ENCODE results near the gene TGM4. TPM values are rescaled to one million over a fixed set of nuclear protein-coding genes. Genes with fewer than 3 reads are reported as not detected.

Gene TGM4
- total RNA-seq, 1 experiment from 2014 or later: 0.61 TPM

DNA sequence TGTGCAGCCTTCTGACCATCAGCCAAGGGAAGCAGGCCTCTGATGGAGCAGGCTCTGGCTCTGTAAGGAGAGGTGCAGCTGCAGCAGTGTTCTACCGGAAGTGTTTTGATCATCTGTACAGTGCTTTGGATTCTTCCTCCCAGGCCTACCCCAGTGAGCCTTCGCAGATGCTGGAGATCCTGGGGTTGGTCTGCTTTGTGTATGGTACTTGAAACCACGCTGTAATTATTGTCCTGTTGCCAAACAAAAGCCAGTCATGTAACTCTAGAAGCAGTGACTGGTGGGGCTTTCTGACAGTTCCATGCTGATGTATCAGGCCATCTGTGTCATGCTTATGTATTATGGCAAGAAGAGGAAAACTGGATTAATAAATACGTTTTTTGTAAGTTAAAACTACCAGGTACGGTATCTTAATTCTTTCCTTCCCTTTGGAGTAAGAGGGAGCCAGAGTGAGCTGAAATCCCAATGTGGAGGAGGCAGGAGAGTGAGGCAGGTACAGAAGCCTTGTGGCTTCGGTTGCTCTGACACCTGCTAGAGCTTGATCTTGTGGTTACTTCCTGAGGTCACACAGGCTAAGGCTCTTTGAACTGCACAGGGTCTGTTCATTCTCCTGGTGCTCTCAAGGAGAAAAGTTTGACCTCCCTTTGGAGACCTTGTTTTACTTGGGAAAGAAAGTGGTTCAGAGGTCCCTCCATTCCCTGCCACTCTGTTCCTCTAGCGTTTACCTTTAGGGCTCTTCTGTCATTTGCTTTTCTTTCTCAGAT is 9.0 kb upstream of the TGM4 start:
- ChIA-PET POLR2A (ENCODE audit: unreplicated experiment) (no interaction called here), CTCF (no interaction called here)
- intact Hi-C loops (cut with micrococcal nuclease; ENCODE audit: unreplicated experiment): no loop called here
- Histone ChIP-seq H3K4me3 (no peak overlapping the region), H2AFZ (no peak overlapping the region), H3K9me3 (ENCODE audit: insufficient read depth, low read depth) (no peaks in the 10 kb centered on the region), H3K27me3 (ENCODE audit: insufficient read depth, low read depth) (no peaks in the 10 kb centered on the region), H4K20me1 (ENCODE audit: insufficient read depth) (no peaks in the 10 kb centered on the region), H3F3A (ENCODE audit: insufficient read depth, low read depth) (peaks cover 7% of the 10 kb centered on the region; the same call in 1 of the 2 replicates), H3K36me3 (ENCODE audit: low read depth) (no peaks in the 10 kb centered on the region), H3K79me2 (ENCODE audit: low read depth) (0 out of 2 replicates have a peak, but pooled peaks cover 6% of the 10 kb centered on the region), H3K27ac (no peak overlapping the region), H3K4me1 (replicated peaks; ENCODE audit: insufficient read depth) (peaks cover 7% of the 10 kb centered on the region), H3K9me2 (ENCODE audit: insufficient read depth) (no peaks in the 10 kb centered on the region), H3K4me2 (no peak overlapping the region)
- DNase-seq: no peak
- no TSS peak for BruUV-seq (replicated peaks)
- TF ChIP-seq, protein P1, sequence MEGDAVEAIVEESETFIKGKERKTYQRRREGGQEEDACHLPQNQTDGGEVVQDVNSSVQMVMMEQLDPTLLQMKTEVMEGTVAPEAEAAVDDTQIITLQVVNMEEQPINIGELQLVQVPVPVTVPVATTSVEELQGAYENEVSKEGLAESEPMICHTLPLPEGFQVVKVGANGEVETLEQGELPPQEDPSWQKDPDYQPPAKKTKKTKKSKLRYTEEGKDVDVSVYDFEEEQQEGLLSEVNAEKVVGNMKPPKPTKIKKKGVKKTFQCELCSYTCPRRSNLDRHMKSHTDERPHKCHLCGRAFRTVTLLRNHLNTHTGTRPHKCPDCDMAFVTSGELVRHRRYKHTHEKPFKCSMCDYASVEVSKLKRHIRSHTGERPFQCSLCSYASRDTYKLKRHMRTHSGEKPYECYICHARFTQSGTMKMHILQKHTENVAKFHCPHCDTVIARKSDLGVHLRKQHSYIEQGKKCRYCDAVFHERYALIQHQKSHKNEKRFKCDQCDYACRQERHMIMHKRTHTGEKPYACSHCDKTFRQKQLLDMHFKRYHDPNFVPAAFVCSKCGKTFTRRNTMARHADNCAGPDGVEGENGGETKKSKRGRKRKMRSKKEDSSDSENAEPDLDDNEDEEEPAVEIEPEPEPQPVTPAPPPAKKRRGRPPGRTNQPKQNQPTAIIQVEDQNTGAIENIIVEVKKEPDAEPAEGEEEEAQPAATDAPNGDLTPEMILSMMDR (conservative IDR thresholded peaks at IDR 0.05): no peak
- TF ChIP-seq EZH2 (IDR thresholded peaks at IDR 0.05; ENCODE audit: low read depth): no peak

DNA sequence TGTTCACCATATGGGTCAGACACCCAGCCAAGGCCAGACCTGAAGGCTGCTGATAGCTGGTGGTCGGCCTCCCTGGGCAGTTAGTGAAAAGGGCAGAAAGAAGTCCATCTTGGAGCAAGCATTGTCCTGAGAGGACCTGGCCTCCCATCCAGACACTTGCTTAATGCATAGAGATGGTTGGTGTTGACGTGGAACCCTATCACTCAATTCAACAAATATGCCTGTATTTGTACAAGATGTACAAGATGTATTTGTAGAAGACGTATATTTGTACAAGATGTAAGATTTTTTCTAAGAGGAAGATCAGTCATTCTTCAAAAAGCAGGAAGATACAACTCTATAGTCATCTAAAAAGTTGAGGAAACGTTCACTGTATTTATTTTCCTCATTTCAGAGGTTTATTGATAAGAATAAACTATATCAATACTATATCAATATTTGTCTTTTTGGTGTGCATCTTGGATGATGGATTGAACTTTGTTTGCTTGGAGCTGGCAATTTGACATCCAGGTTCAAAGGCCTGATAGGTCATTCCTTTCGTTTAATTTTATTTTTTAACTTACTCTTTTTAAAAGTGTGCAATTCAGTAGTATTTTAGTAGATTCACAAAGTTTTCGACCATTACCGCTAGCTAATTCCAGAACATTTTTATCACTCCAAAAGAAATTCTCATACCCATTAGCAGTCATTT is 6.8 kb upstream of the TGM4 start:
- BruUV-seq (replicated peaks): no TSS peak
- intact Hi-C loops (cut with micrococcal nuclease; ENCODE audit: unreplicated experiment): no loop called here
- TF ChIP-seq, protein P1 (conservative IDR thresholded peaks at IDR 0.05): no peak
- TF ChIP-seq EZH2 (IDR thresholded peaks at IDR 0.05; ENCODE audit: low read depth): no peak

DNA sequence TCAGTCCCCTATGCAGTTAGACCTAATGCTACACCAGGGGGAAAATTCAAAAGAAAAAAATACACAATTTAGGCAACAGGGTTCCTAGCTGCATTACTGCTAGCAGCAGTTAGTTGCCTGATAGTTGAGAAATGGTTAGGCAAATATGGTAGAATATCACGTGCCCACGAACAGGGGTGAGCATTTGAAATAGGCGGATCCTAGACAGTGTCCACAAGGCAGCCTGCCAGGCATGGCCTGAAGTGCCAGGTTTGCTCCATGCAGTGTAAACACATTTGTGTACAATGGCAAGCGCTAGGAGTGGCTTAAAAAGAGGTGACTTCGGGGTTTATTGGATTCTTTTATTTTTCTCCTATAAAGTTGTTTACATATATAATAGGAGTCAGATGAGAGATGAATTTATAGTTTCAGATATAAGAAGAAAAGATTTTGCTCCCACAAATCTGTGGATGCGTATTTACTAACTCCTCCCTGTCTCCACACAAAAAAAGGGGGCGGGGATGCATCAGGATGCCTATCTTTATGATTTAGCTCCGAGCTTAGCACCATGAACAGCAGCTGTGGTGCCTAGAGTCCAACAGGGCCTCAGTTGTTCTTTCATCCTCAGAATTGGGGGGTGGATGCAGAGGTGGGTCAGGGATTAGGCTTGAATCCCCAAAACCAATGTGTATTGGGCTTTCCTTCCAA is 3.9 kb upstream of the TGM4 start:
- no TSS peak for BruUV-seq (replicated peaks)
- H3F3A ChIP-seq (ENCODE audit: insufficient read depth, low read depth): no peaks in the 10 kb centered on the region
- TF ChIP-seq, protein P1 (conservative IDR thresholded peaks at IDR 0.05): no peak
- no peak for TF ChIP-seq EZH2 (IDR thresholded peaks at IDR 0.05; ENCODE audit: low read depth)
- no peak overlapping the region for H2AFZ ChIP-seq
- H3K27me3 ChIP-seq (ENCODE audit: insufficient read depth, low read depth): no peaks in the 10 kb centered on the region
- H3K4me2 ChIP-seq: no peak overlapping the region
- H3K9me2 ChIP-seq (ENCODE audit: insufficient read depth): no peaks in the 10 kb centered on the region
- no peak overlapping the region for H3K27ac ChIP-seq
- no peak for DNase-seq
- no peak overlapping the region for H3K4me3 ChIP-seq
- CTCF ChIA-PET: no interaction called here
- no peaks in the 10 kb centered on the region for H3K36me3 ChIP-seq (ENCODE audit: low read depth)
- H3K4me1 ChIP-seq (replicated peaks; ENCODE audit: insufficient read depth): no peaks in the 10 kb centered on the region
- no peaks in the 10 kb centered on the region for H3K9me3 ChIP-seq (ENCODE audit: insufficient read depth, low read depth)
- H3K79me2 ChIP-seq (ENCODE audit: low read depth): no peaks in the 10 kb centered on the region
- no peaks in the 10 kb centered on the region for H4K20me1 ChIP-seq (ENCODE audit: insufficient read depth)
- POLR2A ChIA-PET (ENCODE audit: unreplicated experiment): no interaction called here
- intact Hi-C loops (cut with micrococcal nuclease; ENCODE audit: unreplicated experiment): no loop called here

More for the DNA sequence above, 6.8 kb upstream of the TGM4 start:
- Histone ChIP-seq H4K20me1 (ENCODE audit: insufficient read depth) (no peaks in the 10 kb centered on the region), H3K36me3 (ENCODE audit: low read depth) (no peaks in the 10 kb centered on the region), H3K27me3 (ENCODE audit: insufficient read depth, low read depth) (no peaks in the 10 kb centered on the region), H3K27ac (no peak overlapping the region), H3K4me2 (no peak overlapping the region), H3K9me3 (ENCODE audit: insufficient read depth, low read depth) (no peaks in the 10 kb centered on the region), H3F3A (ENCODE audit: insufficient read depth, low read depth) (no peaks in the 10 kb centered on the region), H3K4me1 (replicated peaks; ENCODE audit: insufficient read depth) (peaks cover 3% of the 10 kb centered on the region), H3K79me2 (ENCODE audit: low read depth) (0 out of 2 replicates have a peak, but pooled peaks cover 3% of the 10 kb centered on the region), H2AFZ (no peak overlapping the region), H3K4me3 (no peak overlapping the region), H3K9me2 (ENCODE audit: insufficient read depth) (no peaks in the 10 kb centered on the region)
- CTCF ChIA-PET: no interaction called here
- DNase-seq: no peak
- POLR2A ChIA-PET (ENCODE audit: unreplicated experiment): interaction anchor here (0.7 kb wide), 1 partner anchor 412 kb away, joined by 6 read pairs; no protein-coding TSS in a partner anchor
